ENCODE results near the gene PRKCA.

GRCh38 chr17:66275651-66276050, 26.8 kb upstream of the PRKCA start:
- TF ChIP-seq, protein P1, sequence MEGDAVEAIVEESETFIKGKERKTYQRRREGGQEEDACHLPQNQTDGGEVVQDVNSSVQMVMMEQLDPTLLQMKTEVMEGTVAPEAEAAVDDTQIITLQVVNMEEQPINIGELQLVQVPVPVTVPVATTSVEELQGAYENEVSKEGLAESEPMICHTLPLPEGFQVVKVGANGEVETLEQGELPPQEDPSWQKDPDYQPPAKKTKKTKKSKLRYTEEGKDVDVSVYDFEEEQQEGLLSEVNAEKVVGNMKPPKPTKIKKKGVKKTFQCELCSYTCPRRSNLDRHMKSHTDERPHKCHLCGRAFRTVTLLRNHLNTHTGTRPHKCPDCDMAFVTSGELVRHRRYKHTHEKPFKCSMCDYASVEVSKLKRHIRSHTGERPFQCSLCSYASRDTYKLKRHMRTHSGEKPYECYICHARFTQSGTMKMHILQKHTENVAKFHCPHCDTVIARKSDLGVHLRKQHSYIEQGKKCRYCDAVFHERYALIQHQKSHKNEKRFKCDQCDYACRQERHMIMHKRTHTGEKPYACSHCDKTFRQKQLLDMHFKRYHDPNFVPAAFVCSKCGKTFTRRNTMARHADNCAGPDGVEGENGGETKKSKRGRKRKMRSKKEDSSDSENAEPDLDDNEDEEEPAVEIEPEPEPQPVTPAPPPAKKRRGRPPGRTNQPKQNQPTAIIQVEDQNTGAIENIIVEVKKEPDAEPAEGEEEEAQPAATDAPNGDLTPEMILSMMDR (conservative IDR thresholded peaks at IDR 0.05; ENCODE audit: low read depth, low read length): no peak
- no peak for TF ChIP-seq EZH2 (IDR thresholded peaks at IDR 0.05; ENCODE audit: low read length, unreplicated experiment)
